Heart left ventricle (tissue), 16 donors: ENCODE data around the gene RBM33. TPM values are rescaled to one million over a fixed set of nuclear protein-coding genes. Genes with fewer than 3 reads are reported as not detected.
A peak's percentile ranks its signal among the peaks of the same experiment; 100 is the strongest.

Source experiments
- ATAC-seq, 4 donors: fragments of 200-7000 bp; cut with Tn5 transposase; one replicate each; pipeline ENCODE4 v1.9.1; 2020 to 2022; ENCODE audit warnings: moderate library complexity in 4 of 4, mild to moderate bottlenecking in 3 of 4, moderate number of reproducible peaks in 1 of 4
- DNase-seq, 5 donors: peaks; one replicate each; pipeline ENCODE4 v3.0.0-alpha.2; 2020
- H3K27ac ChIP-seq, 12 donors: fragments of 200-600 bp; sonication (generic) in 4 of 12; one replicate each; pipeline versions ENCODE4 v1.5.0 to v1.8.0; 2016 to 2022; ENCODE audit warnings: mild to moderate bottlenecking in 2 of 12
- H3K27me3 ChIP-seq, 9 donors: fragments of 200-600 bp; sonication (generic) in 2 of 9; one replicate each; pipeline versions ENCODE4 v1.5.1 to v1.8.0; 2016 to 2022; ENCODE audit warnings: mild to moderate bottlenecking in 3 of 9
- H3K36me3 ChIP-seq, 9 donors: fragments of 200-600 bp; sonication (generic) in 2 of 9; one replicate each; pipeline versions ENCODE4 v1.5.0 to v1.8.0; 2018 to 2022; ENCODE audit warnings: mild to moderate bottlenecking in 2 of 9
- H3K4me1 ChIP-seq, 12 donors: fragments of 200-600 bp; sonication (generic) in 4 of 12; one replicate each; pipeline versions ENCODE4 v1.5.0 to v1.8.0; 2016 to 2022; ENCODE audit warnings: mild to moderate bottlenecking in 3 of 12
- H3K4me3 ChIP-seq, 12 donors: fragments of 200-600 bp; sonication (generic) in 4 of 12; one replicate each; pipeline versions ENCODE4 v1.5.0 to v1.8.0; 2017 to 2022; ENCODE audit warnings: mild to moderate bottlenecking in 9 of 12, moderate library complexity in 4 of 12
- H3K9me3 ChIP-seq, 12 donors: fragments of 200-600 bp; sonication (generic) in 4 of 12; one replicate each; pipeline versions ENCODE4 v1.5.0 to v1.8.0; 2016 to 2022; ENCODE audit warnings: mild to moderate bottlenecking in 1 of 12
- CTCF ChIP-seq, 12 donors: fragments of 200-600 bp; sonication (generic) in 4 of 12; IDR thresholded peaks; one replicate each; pipeline versions ENCODE4 v1.5.0 to v1.8.0; 2018 to 2022; ENCODE audit warnings: antibody characterized with exemption in 12 of 12, mild to moderate bottlenecking in 5 of 12
- POLR2A ChIP-seq, 2 donors: fragments of 450-650 bp; IDR thresholded peaks; one replicate each; pipeline ENCODE4 v1.6.1; 2017; ENCODE audit warnings: antibody characterized with exemption in 2 of 2, mild to moderate bottlenecking in 2 of 2, moderate library complexity in 2 of 2
- WGBS, 4 donors: extraction: QIAGEN DNeasy Blood & Tissue Kit in 2 of 4; methylation state at CpG; one replicate each; pipeline versions ENCODE4 v1.1.5 to v1.1.7; 2013 to 2018; 5-methylcytosine and 5-hydroxymethylcytosine counted together
- intact Hi-C, 10 donors: fragments of 100-400 bp; cut with DNase I; formaldehyde crosslinking; loops; one replicate each; pipeline versions ENCODE4 v1.11.1 to v1.14.2; 2022
- polyA plus RNA-seq, 2 donors: library from polyadenylated mRNA; stranded (reverse); fragments of 200-250 nt; gene quantifications; one replicate each; pipeline ENCODE4 v1.2.3, GENCODE V29; 2013
- total RNA-seq, 9 donors: library from RNA; depleted of rRNA in 2 of 9; stranded (reverse); fragments of >200 nt in 2 of 9; fragmentation: NEBNext Ultra II Directional in 3 of 9; extraction: Animal tissue kit (Norgen Biotek cat#: 25700) in 3 of 9; gene quantifications; one replicate each; pipeline versions ENCODE4 v1.1.0 to v1.2.4, GENCODE V29; 2016 to 2023
- donor health status: ischemic (EF 13 %, LVEDD 7.1; RV severe dilation, severe dysfunction).
- donor health status: healthy with polysubstance abuse.
- donor health status: DM: no; HTN: yes; CAD: no.
- donor health status: DM: no; HTN: no; CAD: no.
- donor health status: ischemic (EF 25% LVEDD 6.9; RV normal size, moderate dysfunction).
- donor health status: ischemic (EF 25% LVEDD 5.7; RV mildly dilated, moderate dysfunction).
- donor health status: healthy.
- donor health status: DM: yes; HTN: yes; CAD: no.
- donor health status: ischemic (EF 35%, LVEDD 5.7; RV mildly dilated, moderate dysfunction).
- donor health status: nonischemic (EF 11% LVEDD 7.7; RV severe dilation, severe dysfunction).
- donor health status: DM: yes; HTN: yes; CAD: no.
- donor health status: PGD.
- donor health status: ischemic (EF 29% LVEDD 5.4; RV normal size, mild dysfunction).
- donor health status: nonischemic (EF 23%, LVEDD 6.1; RV moderate dilation, normal function).

Gene RBM33
- total and polyA plus RNA-seq, 11 donors: 13.1 to 40.8 (median 30.2) TPM

GRCh38 chr7:155640629-155641028 lies 3.8 kb upstream of the RBM33 start:
- TF ChIP-seq POLR2A (IDR thresholded peaks at IDR 0.05): no peak
- no peak for TF ChIP-seq CTCF (IDR thresholded peaks at IDR 0.05)
- Histone ChIP-seq H3K9me3 (peaks cover 0 to 39% (median 0%) of the 10 kb centered on the region in 12 donors), H3K4me3 (no peak overlapping the region), H3K36me3 (peaks cover 0 to 26% (median 12%) of the 10 kb centered on the region in 9 donors), H3K27me3 (no peaks in the 10 kb centered on the region), H3K4me1 (peaks cover 0 to 16% (median 9%) of the 10 kb centered on the region in 12 donors), H3K27ac (no peak overlapping the region)
- ATAC-seq (no peak), DNase-seq (no peak)
- intact Hi-C loops: loop anchor here in 3 of 10 donors (5.0 to 10.0 kb wide), 5 partner anchors 84 to 638 kb away; partner anchors contain the start of gene PAXIP1 (in 1 of the 3)
- WGBS, 4 donors: 94 to 98% (median 97%) methylated on average over 4 of the region's 4 CpGs

DNA sequence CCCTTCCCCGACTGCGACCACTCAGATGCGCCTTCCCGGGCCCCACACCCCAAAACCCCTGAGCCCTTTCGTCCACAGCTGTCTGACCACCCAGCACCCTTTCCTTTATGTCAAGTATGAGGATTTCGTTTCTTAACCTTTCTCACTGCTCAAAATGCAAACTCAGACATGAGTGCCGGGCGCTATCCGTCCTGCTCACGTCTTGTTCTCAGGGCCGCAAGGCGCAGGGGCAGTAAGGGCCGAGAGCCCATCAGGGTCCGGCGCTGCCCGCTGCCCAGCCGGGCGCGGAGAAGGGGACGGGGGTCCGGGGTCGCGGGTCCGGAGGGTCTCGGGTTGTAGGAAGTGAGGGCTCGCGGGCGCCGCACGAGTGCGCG lies 670 bp upstream of the RBM33 start:
- Histone ChIP-seq H3K4me3 (peak overlapping the region; percentile 74 to 100 (median 96)), H3K9me3 (peaks cover 0 to 24% (median 6%) of the 10 kb centered on the region in 12 donors), H3K27ac (peak overlapping the region; percentile 72 to 98 (median 95)), H3K36me3 (peaks cover 0 to 39% (median 20%) of the 10 kb centered on the region in 9 donors), H3K4me1 (peaks cover 0 to 34% (median 21%) of the 10 kb centered on the region in 12 donors), H3K27me3 (no peaks in the 10 kb centered on the region)
- WGBS, 4 donors: 1 to 2% (median 1%) methylated on average over 25 to 32 of the region's 32 CpGs
- ATAC-seq (peak in 1 of 4 donors; percentile 56), DNase-seq (no peak)
- TF ChIP-seq CTCF (IDR thresholded peaks at IDR 0.05) (no peak), POLR2A (IDR thresholded peaks at IDR 0.05) (no peak)
- intact Hi-C loops: loop anchor here in 3 of 10 donors (5.0 to 10.0 kb wide), 5 partner anchors 81 to 641 kb away; partner anchors contain the start of gene PAXIP1 (in 1 of the 3)

- Histone ChIP-seq H3K9me3 (peaks cover 0 to 30% (median 15%) of the 10 kb centered on the region in 12 donors), H3K4me3 (peak overlapping the region; percentile 74 to 100 (median 96)), H3K27me3 (no peaks in the 10 kb centered on the region), H3K27ac (peak overlapping the region; percentile 72 to 98 (median 95)), H3K4me1 (peaks cover 0 to 34% (median 21%) of the 10 kb centered on the region in 12 donors), H3K36me3 (peaks cover 0 to 42% (median 20%) of the 10 kb centered on the region in 9 donors)
- DNase-seq: peak in 3 of 5 donors; percentile 12 to 50 (median 22)
- intact Hi-C loops: loop anchor here in 3 of 10 donors (5.0 to 10.0 kb wide), 6 partner anchors 80 to 643 kb away; partner anchors contain the start of gene PAXIP1 (in 1 of the 3)
- 0 to 1% (median 0%) methylated on average over 20 to 22 of the region's 22 CpGs for WGBS, 4 donors
- no peak for TF ChIP-seq CTCF (IDR thresholded peaks at IDR 0.05)
- no peak for TF ChIP-seq POLR2A (IDR thresholded peaks at IDR 0.05)
- ATAC-seq: peak in 3 of 4 donors; percentile 62 to 64 (median 64)
Observed at GRCh38 chr7:155644971-155645509, 579 bp downstream of the RBM33 start.

- intact Hi-C loops: loop anchor here in 3 of 10 donors (5.0 to 10.0 kb wide), 3 partner anchors 79 to 117 kb away; no protein-coding TSS in a partner anchor
- Histone ChIP-seq H3K27me3 (no peaks in the 10 kb centered on the region), H3K4me3 (peak overlapping the region; percentile 74 to 100 (median 96)), H3K36me3 (peaks cover 0 to 39% (median 20%) of the 10 kb centered on the region in 9 donors), H3K9me3 (peaks cover 0 to 26% (median 15%) of the 10 kb centered on the region in 12 donors), H3K27ac (peak overlapping the region in 1 of 12 donors; percentile 97), H3K4me1 (peaks cover 0 to 36% (median 22%) of the 10 kb centered on the region in 12 donors)
- ATAC-seq (no peak), DNase-seq (no peak)
- WGBS, 4 donors: 14 to 25% (median 19%) methylated on average over 7 of the region's 7 CpGs
- TF ChIP-seq POLR2A (IDR thresholded peaks at IDR 0.05) (no peak), CTCF (IDR thresholded peaks at IDR 0.05) (no peak)
Observed at GRCh38 chr7:155645662-155646061, 1.2 kb downstream of the RBM33 start.
